HEK293 (cell line): ENCODE measurements around the gene BCKDHB.

ENCODE experiments used
- CTCF ChIP-seq: fragments of 450-650 bp; formaldehyde crosslinking; IDR thresholded peaks from 2 replicates; pipeline ENCODE4 v1.5.1; 2016; ENCODE audit warnings: missing biosample characterization, missing genetic modification characterization
- MEIS1 ChIP-seq: sonication (generic); formaldehyde crosslinking; IDR thresholded peaks from 2 replicates; pipeline ENCODE4 v1.8.1; 2022; ENCODE audit warnings: missing genetic modification reagents, mild to moderate bottlenecking, borderline replicate concordance
- ZNF16 ChIP-seq: fragments of 450-650 bp; formaldehyde crosslinking; IDR thresholded peaks from 2 replicates; pipeline ENCODE4 v1.5.1; 2016; ENCODE audit warnings: low read depth, missing biosample characterization, missing genetic modification characterization
- ZNF239 ChIP-seq: fragments of 450-650 bp; formaldehyde crosslinking; IDR thresholded peaks from 2 replicates; pipeline ENCODE4 v1.5.1; 2016; ENCODE audit warnings: missing biosample characterization, missing genetic modification characterization
- ZNF549 ChIP-seq: fragments of 450-650 bp; IDR thresholded peaks from 2 replicates; pipeline ENCODE4 v1.5.1; 2018; ENCODE audit warnings: missing biosample characterization, missing genetic modification characterization, mild to moderate bottlenecking, inconsistent platforms, moderate library complexity

- TF ChIP-seq MEIS1 (CRISPR knock-in tag) (no peak), CTCF (tag by site-specific recombination) (no peak), ZNF16 (tag by site-specific recombination) (no peak), ZNF549 (no peak), ZNF239 (tag by site-specific recombination) (no peak)
These were observed 37.0 kb downstream of the BCKDHB start for GRCh38 chr6:80143419-80143937.
